OCI-LY7 (cell line): Measurements from ENCODE around the gene CDKN2A. TPM values are rescaled to one million over a fixed set of nuclear protein-coding genes. Genes with fewer than 3 reads are reported as not detected.
A peak's percentile ranks its signal among the peaks of the same experiment; 100 is the strongest.

ENCODE experiments used
- BruUV-seq: library from RNA; stranded (reverse); fragments of 400-500 nt; replicated peaks from 2 replicates; lab custom pipeline; 2021; lab: Mats Ljungman, UMichigan
- CTCF ChIA-PET: fragments of 300-600 bp; sonication (Branson Sonifier 250); formaldehyde crosslinking; loops from one replicate; lab custom pipeline; 2022; ENCODE audit warnings: antibody characterized with exemption; ENCODE audit not compliant: unreplicated experiment; lab: Charles Lee
- POLR2A ChIA-PET: fragments of 300-600 bp; sonication (Branson Sonifier 250); formaldehyde crosslinking; loops from one replicate; lab custom pipeline; 2022; ENCODE audit warnings: antibody characterized with exemption; lab: Charles Lee
- DNase-seq: peaks from one replicate; pipeline ENCODE4 v3.0.0-alpha.2; 2015; ENCODE audit warnings: low spot score
- H2AFZ ChIP-seq: fragments of 200-600 bp; sonication (generic), shearing (Covaris generic); 2 replicates; pipeline ENCODE4 v1.6.1; 2014; ENCODE audit warnings: mild to moderate bottlenecking, antibody characterized with exemption, low read length, moderate library complexity
- H3K27ac ChIP-seq: fragments of 200-600 bp; sonication (generic); 2 replicates; pipeline ENCODE4 v1.5.1; 2014; ENCODE audit warnings: mixed run types, low read depth, mild to moderate bottlenecking, moderate library complexity, low read length, inconsistent platforms; ENCODE audit not compliant: poor library complexity, severe bottlenecking
- H3K36me3 ChIP-seq: fragments of 200-600 bp; sonication (generic); 2 replicates; pipeline ENCODE4 v1.6.1; 2014; ENCODE audit warnings: mild to moderate bottlenecking, antibody characterized with exemption, low read length, moderate library complexity, mixed read lengths; ENCODE audit not compliant: insufficient read depth
- H3K4me1 ChIP-seq: fragments of 200-600 bp; sonication (generic); 2 replicates; pipeline ENCODE4 v1.5.1; 2014; ENCODE audit warnings: mild to moderate bottlenecking, low read length; ENCODE audit not compliant: insufficient read depth, poor library complexity, severe bottlenecking
- H3K4me2 ChIP-seq: fragments of 200-600 bp; sonication (generic); 2 replicates; pipeline ENCODE4 v1.6.1; 2014; ENCODE audit warnings: mild to moderate bottlenecking, low read length
- H3K4me3 ChIP-seq: fragments of 200-600 bp; sonication (generic); 2 replicates; pipeline ENCODE4 v1.5.1; 2014; ENCODE audit warnings: mild to moderate bottlenecking, low read depth, low read length; ENCODE audit not compliant: poor library complexity, severe bottlenecking
- H3K79me2 ChIP-seq: fragments of 200-600 bp; sonication (generic); 2 replicates; pipeline ENCODE4 v1.6.1; 2016; ENCODE audit warnings: low read depth, mild to moderate bottlenecking, low read length, moderate library complexity, mixed read lengths; ENCODE audit not compliant: insufficient read depth
- H3K9me2 ChIP-seq: fragments of 200-600 bp; sonication (generic); 2 replicates; pipeline ENCODE4 v1.6.1; 2016; ENCODE audit warnings: mild to moderate bottlenecking, low read length, mixed read lengths; ENCODE audit not compliant: insufficient read depth
- H3K9me3 ChIP-seq: fragments of 200-600 bp; sonication (generic); 2 replicates; pipeline ENCODE4 v1.6.1; 2014; ENCODE audit warnings: mild to moderate bottlenecking, mixed run types, low read length, mixed read lengths
- H4K20me1 ChIP-seq: fragments of 200-600 bp; sonication (generic); 2 replicates; pipeline ENCODE4 v1.6.1; 2014; ENCODE audit warnings: mild to moderate bottlenecking, antibody characterized with exemption, low read length, moderate library complexity, mixed read lengths; ENCODE audit not compliant: insufficient read depth
- EZH2phosphoT487 ChIP-seq: fragments of 200-600 bp; sonication (generic); IDR thresholded peaks from 2 replicates; pipeline ENCODE4 v1.6.1; 2018; ENCODE audit warnings: low read depth, borderline replicate concordance, mild to moderate bottlenecking, mixed run types, antibody characterized with exemption, low read length, moderate library complexity, mixed read lengths
- intact Hi-C: fragments of 100-400 bp; cut with micrococcal nuclease; formaldehyde crosslinking; loops from one replicate; pipeline ENCODE4 v1.10.0; 2022; ENCODE audit not compliant: unreplicated experiment
- total RNA-seq, 2 experiments: library from RNA; depleted of rRNA in 1 of 2; stranded (reverse); fragments of >200 nt in 1 of 2; shearing (Covaris generic) in 1 of 2; gene quantifications; 2 replicates each; pipeline ENCODE4 v1.2.3, GENCODE V29; 2014 to 2022
- TF ChIP-seq, protein P1 (sequence below): fragments of 200-600 bp; sonication (generic); conservative IDR thresholded peaks from 2 replicates; pipeline ENCODE4 v1.5.1; 2014; ENCODE audit warnings: mild to moderate bottlenecking, antibody characterized with exemption, low read length, moderate library complexity, mixed read lengths

CDKN2A gene
- total RNA-seq, 2 experiments from 2014 or later, result 145 to 216 TPM

DNA sequence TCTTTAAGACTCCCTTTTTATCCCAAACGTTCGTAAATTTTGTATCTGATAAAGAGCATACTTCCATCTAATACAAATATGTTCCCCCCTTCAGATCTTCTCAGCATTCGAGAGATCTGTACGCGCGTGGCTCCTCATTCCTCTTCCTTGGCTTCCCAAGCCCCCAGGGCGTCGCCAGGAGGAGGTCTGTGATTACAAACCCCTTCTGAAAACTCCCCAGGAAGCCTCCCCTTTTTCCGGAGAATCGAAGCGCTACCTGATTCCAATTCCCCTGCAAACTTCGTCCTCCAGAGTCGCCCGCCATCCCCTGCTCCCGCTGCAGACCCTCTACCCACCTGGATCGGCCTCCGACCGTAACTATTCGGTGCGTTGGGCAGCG is 19.9 kb downstream of the CDKN2A start:
- peaks cover 13% of the 10 kb centered on the region for H3K4me1 ChIP-seq
- no peak overlapping the region for H3K4me3 ChIP-seq
- ChIA-PET CTCF (no interaction called here), POLR2A (interaction anchor here (1.1 to 3.0 kb wide), 2 partner anchors 8 to 19 kb away, joined by 3 to 12 read pairs; partner anchors contain the start of gene CDKN2A)
- H2AFZ ChIP-seq, result no peak overlapping the region
- no peak overlapping the region for H3K27ac ChIP-seq
- DNase-seq, result no peak
- BruUV-seq, result no TSS peak
- H3K4me2 ChIP-seq, result peak overlapping the region; percentile 53; the same call in 1 of the 2 replicates
- no peaks in the 10 kb centered on the region for H3K9me2 ChIP-seq
- TF ChIP-seq, protein P1, sequence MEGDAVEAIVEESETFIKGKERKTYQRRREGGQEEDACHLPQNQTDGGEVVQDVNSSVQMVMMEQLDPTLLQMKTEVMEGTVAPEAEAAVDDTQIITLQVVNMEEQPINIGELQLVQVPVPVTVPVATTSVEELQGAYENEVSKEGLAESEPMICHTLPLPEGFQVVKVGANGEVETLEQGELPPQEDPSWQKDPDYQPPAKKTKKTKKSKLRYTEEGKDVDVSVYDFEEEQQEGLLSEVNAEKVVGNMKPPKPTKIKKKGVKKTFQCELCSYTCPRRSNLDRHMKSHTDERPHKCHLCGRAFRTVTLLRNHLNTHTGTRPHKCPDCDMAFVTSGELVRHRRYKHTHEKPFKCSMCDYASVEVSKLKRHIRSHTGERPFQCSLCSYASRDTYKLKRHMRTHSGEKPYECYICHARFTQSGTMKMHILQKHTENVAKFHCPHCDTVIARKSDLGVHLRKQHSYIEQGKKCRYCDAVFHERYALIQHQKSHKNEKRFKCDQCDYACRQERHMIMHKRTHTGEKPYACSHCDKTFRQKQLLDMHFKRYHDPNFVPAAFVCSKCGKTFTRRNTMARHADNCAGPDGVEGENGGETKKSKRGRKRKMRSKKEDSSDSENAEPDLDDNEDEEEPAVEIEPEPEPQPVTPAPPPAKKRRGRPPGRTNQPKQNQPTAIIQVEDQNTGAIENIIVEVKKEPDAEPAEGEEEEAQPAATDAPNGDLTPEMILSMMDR, result no peak
- TF ChIP-seq EZH2phosphoT487, result no peak
- no peaks in the 10 kb centered on the region; the same call in 1 of the 2 replicates for H4K20me1 ChIP-seq
- no peaks in the 10 kb centered on the region; the same call in 1 of the 2 replicates for H3K9me3 ChIP-seq
- intact Hi-C loops, result no loop called here
- H3K36me3 ChIP-seq, result peaks cover 79% of the 10 kb centered on the region
- peaks cover 65% of the 10 kb centered on the region for H3K79me2 ChIP-seq

GRCh38 chr9:21972361-21972760 is 21.8 kb downstream of the CDKN2A start:
- Histone ChIP-seq H4K20me1 (no peaks in the 10 kb centered on the region; the same call in 1 of the 2 replicates), H3K4me2 (no peak overlapping the region), H3K27ac (no peak overlapping the region), H3K9me3 (no peaks in the 10 kb centered on the region; the same call in 1 of the 2 replicates), H3K79me2 (peaks cover 46% of the 10 kb centered on the region), H3K4me3 (no peak overlapping the region), H3K4me1 (peaks cover 13% of the 10 kb centered on the region), H3K9me2 (no peaks in the 10 kb centered on the region), H2AFZ (no peak overlapping the region), H3K36me3 (peaks cover 82% of the 10 kb centered on the region)
- no peak for TF ChIP-seq EZH2phosphoT487
- TF ChIP-seq, protein P1, result no peak
- ChIA-PET CTCF (no interaction called here), POLR2A (interaction anchor here (0.9 to 3.0 kb wide), 4 partner anchors 10 to 21 kb away, joined by 3 to 12 read pairs (median 5); partner anchors contain the start of genes CDKN2A and CDKN2B-AS1)
- intact Hi-C loops, result no loop called here
- no peak for DNase-seq
- BruUV-seq, result no TSS peak
